ENCODE results near the gene OR13C8.
"Not testable (repeated sequence)": the region's sequence is repeated elsewhere in the genome, so short reads cannot be mapped to it uniquely, and the experiment has no call there.

OR13C8 gene, protein sequence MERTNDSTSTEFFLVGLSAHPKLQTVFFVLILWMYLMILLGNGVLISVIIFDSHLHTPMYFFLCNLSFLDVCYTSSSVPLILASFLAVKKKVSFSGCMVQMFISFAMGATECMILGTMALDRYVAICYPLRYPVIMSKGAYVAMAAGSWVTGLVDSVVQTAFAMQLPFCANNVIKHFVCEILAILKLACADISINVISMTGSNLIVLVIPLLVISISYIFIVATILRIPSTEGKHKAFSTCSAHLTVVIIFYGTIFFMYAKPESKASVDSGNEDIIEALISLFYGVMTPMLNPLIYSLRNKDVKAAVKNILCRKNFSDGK

DNA sequence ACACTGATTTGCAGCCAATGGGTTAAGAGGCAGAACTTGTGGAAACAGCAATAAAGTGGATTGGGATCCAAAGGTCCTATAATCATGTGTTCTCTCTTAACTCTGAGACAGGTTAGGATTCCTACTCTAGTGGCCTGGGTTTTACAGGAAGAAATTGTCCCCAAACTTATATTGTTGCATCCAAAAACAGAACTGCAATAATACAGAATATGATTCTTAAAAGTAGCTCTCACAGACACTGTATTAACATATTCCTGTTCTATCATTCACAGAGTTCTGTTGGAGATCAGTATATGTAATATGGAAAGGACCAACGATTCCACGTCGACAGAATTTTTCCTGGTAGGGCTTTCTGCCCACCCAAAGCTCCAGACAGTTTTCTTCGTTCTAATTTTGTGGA, at the start of gene OR13C8:
OR13C8 (plus strand) TSS at position 301 of the 400 bp plus-strand sequence; CDS start at position 301, 0 bp downstream.
- no peak for DNase-seq (ENCODE audit: low read depth in 2 of 2)

DNA sequence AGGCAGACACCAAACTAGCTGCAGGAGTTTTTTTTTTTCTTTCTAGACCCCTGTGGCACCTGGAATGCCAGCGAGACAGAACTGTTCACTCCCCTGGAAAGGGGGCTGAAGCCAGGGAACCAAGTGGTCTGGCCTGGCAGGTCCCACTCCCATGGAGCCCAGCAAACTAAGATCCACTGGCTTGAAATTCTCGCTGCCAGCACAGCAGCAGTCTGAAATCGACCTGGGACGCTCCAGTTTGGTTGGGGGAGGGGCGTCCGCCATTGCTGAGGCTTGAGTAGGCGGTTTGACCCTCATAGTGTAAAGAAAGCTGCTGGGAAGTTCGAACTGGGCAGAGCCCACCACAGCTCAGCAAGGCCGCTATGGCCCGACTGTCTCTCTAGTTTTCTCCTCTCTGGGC, 48.7 kb upstream of the OR13C8 start:
- DNase-seq (ENCODE audit: low read depth in 2 of 2), result not testable (repeated sequence)

DNA sequence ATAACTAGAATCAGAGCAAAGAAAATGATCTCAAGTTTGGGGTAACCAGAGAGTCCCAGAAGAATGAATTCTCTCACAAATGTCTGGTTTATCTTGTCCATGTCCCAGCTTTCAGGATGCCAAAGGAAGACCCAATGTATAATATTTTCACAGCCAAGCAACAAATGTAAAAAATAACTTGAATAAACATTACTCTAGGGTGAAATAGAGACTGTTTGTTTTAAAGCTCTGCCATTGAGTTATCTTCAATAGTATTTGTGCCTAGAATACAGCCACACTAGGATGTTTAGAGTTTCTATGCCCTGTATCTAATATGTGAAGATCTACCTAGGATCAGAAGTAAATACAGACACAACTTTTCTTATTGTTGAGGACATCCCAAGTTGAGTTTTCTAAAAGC, 41.9 kb upstream of the OR13C8 start, which contains the start of gene OR13C4:
OR13C4 (minus strand) TSS at position 101 of the 400 bp plus-strand sequence; CDS start at position 101, 0 bp downstream.
- DNase-seq (ENCODE audit: low read depth in 2 of 2), result no peak

DNA sequence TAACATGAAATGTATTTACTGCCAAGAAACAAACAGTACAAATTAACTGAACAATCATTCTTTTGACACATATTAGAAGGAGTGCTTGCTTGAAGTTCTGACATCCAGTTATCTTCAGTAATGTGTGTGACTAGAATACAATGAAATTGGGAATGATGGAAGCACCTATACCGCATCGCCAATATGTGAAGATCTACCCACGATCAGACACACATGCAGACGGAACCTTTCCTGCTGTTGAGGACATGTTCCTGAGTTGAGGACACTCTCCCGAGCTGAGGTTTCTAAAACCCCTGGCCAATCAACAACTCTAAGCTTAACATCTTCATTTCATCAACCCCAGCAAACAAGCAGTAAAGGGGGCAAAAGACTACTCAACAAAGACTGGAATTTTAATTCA, 32.2 kb upstream of the OR13C8 start, which contains the start of gene OR13C3:
OR13C3 (minus strand) TSS at position 101 of the 400 bp plus-strand sequence. CDS start 133 bp downstream, outside the sequence.
- no peak for DNase-seq (ENCODE audit: low read depth in 2 of 2)

DNA sequence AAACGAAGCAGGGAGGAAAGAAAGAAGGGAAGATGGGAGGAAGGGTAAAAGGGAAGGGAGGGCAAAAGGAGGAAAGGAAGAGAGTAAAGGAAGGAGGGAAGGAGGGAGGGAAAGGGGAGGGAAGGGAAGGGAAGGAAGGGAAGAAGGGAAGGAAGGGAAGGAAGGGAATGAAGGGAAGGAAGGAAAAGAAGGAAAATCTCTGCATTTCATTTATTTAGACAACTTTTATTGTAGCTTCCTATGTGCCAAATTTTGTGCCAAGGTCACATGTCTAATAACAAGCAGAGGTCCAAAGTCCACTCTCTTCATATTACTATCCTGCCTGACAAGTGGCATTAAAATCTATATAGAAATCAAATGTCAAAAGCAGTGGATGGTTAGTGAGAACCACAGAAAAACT, 29.7 kb upstream of the OR13C8 start:
- DNase-seq (ENCODE audit: low read depth in 2 of 2), result no peak

DNA sequence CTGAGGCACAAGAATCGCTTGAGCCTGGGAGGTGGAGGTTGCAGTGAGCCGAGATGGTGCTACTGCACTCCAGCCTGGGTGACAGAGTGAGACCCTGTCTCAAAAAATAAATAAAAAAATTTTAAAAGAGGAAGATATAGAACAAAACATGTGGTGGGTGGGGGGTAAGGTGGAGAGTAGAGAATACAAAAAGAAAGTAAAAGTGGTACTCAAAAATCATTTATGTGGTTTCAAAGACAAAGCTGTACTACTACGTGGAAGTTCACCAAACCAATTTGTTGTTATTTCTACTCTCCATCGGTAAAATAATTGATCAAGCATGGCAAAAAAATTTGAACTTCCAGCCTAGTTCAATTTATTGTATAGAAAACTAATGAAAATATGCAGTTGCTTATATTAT, 24.3 kb upstream of the OR13C8 start:
- no peak for DNase-seq (ENCODE audit: low read depth in 2 of 2)

DNA sequence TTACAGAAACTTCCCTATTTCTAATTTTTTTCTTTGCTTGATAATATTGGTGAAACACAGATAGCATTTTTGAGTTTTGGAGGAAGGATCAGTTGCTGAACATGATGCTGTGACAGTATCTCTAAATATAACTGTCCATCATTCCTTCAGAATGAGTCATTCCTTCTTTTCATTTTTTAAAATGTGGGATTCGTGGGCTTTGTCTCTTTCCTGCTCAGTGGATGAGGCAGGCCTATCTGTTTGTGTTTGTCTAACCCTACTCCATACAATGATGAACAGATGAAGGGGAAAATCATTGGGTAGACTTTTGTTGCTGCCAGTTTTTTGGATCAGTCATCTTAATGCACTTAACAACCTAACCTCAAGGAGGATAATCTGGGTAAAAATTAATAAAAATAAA, 15.7 kb upstream of the OR13C8 start:
- DNase-seq (ENCODE audit: low read depth in 2 of 2), result no peak

DNA sequence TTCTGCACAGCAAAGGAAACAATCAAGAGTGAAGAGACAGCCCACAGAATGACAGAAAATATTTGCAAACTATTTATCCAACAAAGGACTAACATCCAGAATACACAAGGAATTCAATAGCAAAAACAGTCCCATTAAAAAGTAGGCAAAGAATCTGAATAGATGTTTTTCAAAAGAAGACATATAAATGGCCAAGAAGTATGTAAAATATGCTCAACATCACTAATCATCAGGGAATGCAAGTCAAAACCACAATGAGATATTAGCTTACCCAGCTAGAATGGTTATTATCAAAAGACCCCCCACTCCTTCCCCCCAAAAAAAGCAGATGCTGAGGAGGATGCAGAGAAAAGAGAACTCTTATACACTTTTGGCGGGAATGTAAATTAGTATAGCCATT, 13.4 kb upstream of the OR13C8 start:
- no peak for DNase-seq (ENCODE audit: low read depth in 2 of 2)

DNA sequence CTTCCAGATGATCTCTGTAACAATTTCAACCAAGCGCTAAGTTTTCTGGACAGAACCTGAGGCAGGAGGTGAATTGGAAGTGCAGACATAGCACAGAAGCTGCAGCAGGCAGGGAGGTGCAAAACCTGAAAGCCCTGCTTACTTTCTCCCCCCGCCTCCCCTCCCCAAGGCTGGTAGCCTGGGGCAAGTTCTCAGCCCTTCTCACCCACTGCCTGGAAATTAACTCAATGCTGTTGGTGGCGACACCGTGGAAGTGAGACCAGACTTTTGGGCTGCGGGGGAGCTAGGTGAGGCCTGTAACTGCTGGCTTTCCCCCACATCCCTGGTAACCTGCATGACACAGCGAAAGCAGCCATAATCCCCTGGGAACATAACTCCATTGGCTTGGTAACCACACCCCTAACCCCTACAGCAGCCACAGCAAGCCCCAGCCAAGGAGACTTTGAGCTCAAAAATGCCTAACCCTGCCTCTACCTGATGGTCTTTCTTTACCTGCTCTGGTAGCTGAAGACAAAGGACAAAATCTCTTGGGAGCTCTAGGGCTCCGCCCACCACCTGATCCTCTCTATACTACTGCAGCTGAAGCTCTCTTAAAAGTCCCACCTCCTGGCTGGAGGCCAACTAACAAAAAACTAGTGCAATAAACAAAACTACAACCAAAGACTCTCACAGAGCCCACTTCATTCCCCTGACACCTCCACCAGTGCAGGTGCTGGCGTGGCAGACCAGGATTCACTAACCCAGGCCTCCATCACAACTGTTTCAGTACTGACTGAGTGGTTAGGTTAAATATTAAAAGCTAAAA, 11.9 kb upstream of the OR13C8 start:
- no peak for DNase-seq (ENCODE audit: low read depth in 2 of 2)

DNA sequence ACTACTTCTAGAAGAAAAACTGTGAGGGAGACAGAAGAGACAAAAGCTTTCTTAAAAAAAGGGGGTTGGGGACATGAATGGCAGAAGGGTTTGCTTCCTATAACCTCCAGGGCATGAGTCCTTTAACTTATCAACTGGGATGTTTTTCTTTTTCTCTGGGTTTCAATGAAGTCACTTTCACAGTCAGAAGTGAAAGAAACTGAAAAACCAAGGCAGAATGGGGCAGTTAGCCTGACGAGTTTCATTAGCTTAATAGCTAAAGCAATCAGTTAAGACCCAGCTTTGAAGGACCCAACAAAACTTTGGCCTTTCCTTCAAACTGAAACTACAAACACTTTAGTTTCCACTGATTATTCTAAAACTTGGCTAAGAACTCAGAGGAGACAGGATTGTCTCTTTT, 4.6 kb upstream of the OR13C8 start:
- DNase-seq (ENCODE audit: low read depth in 2 of 2), result no peak

DNA sequence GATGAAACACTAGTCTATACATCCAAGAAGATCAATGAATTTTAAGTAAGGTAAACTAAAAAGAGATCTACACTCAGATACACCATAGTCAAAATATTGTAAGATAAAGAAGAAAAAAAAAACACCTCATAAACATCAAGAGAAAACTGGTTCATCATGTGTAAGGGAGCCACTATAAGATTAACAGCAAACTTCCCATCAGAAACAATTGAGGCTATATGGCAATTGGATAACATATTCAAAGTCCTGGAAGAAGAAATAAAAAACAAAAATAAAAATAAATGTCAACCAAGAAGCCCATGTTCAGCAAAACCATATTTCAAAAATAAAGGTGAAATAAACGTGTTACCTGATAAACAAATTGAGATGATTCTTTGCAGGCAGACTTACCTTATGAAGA, 3.6 kb downstream of the OR13C8 start:
- DNase-seq (ENCODE audit: low read depth in 2 of 2), result no peak

DNA sequence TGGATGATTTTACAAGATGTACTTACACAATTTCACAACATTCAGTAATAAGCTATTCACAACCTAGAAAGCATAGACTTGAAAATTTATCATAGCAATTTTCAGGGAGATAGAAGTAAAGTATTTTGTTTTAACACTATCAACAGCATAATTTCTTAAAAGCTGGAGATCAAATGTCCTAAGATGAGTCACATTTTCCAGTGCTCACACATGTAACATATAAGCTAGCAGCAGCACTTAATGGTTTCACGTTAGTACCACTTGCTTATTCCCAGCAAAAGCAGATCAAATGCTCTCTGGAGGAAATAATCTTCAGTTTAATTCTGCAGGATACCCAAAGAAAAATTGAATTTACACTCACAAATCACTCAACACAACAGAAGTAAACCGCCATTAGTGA, 6.5 kb downstream of the OR13C8 start:
- no peak for DNase-seq (ENCODE audit: low read depth in 2 of 2)

DNA sequence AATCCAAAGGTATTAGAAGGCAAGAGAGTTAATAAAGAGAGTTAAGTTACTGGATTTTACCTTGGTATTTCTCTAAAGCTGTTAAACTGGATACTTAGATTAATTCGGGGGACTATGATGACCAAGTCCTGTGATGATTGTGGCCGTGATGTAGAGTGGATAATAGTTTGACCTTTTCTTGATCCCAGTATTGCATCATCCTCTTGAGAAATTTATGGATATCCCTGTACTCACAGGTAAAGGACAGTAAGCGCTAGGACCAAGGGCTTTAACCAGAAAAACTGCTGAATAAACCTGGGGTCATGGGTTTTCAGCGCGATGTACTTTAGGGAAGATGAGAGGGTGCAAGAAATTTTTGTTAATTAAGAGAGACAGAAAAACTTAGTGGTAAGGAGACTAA, 8.3 kb downstream of the OR13C8 start:
- no peak for DNase-seq (ENCODE audit: low read depth in 2 of 2)

DNA sequence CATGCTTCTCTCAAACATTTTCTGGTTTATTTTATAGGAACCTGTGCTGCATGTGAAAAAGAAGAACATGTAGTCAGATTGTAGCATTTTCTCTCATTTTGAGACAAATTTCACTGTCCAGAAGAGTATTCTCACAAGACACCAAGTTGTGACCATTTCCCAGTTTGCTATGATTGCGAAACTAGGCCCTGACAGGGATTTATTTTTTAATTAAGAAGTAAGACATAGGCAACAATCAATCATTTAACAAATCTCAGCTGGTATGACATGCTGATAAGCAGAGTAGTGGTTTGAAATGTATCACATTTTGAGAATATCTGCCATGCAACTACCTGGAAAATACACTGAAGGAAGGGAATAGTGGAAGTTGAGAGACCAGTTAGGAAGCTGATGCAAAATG, 11.6 kb downstream of the OR13C8 start:
- no peak for DNase-seq (ENCODE audit: low read depth in 2 of 2)

DNA sequence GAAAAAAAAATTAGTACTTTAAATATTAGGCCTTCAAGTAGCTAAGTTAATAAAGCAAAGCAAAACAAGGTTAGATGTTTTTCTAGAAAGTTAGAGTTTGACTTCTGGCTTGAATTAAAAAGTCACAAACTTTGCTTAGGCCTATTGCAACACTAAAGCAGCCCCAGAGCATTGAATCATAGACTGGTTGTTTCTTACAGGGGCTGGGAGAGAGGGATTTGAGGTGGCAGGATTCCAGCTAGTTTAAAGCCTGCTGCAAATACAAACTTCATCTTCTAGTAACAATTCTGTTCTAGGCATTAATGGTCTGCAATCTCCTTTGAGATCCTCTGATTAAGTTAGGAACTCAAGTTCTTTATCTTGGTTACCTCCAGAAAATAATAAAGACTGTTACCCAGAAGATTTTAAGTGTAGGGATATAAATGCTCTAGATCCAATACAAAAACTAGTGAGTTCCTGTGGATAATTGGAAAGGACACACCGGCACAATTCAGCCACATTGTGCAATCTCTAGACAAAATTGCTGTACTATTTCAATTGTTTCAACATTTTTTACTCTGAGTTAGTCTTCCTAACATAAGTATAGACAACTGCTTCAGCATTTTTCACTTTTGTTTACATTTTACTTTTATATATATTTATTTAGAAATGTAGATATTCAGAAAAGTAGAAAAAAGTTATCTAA, 17.7 kb downstream of the OR13C8 start:
- no peak for DNase-seq (ENCODE audit: low read depth in 2 of 2)

DNA sequence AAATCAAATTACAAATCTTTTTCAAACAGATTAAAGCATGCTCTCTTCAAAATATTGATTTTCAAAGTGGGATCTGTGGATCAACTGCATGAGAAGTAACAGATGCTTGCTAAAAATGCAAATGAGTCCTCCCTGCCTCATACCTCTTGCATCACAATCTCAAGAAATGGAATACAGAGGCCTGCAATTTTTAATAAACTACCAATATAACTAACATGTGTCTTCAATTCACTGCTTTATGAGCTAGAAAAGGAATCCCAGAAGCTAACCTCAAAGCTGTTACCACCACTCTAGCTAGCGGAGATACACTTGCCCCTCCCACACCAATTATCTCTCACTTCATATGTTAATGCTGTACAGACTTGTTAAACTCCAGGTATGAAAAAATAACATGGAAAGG, 20.7 kb downstream of the OR13C8 start:
- DNase-seq (ENCODE audit: low read depth in 2 of 2), result no peak

DNA sequence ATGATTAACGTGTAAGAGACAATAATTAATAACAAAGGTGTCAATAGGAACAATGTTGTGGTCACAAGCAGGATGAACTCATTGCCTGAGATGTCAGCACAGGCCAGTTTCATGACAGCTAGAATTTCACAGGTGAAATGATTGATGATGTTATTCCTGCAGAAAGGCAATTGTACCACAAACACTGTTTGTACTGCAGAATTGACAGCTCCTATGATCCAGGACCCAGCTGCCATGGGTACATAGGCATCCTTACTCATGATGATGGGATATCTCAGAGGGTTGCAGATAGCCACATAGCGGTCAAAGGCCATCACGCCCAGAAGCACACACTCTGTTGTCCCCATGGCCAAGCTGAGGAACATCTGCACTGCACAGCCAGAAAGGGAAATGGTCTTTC, 29.8 kb downstream of the OR13C8 start:
- DNase-seq (ENCODE audit: low read depth in 2 of 2), result not testable (repeated sequence)

DNA sequence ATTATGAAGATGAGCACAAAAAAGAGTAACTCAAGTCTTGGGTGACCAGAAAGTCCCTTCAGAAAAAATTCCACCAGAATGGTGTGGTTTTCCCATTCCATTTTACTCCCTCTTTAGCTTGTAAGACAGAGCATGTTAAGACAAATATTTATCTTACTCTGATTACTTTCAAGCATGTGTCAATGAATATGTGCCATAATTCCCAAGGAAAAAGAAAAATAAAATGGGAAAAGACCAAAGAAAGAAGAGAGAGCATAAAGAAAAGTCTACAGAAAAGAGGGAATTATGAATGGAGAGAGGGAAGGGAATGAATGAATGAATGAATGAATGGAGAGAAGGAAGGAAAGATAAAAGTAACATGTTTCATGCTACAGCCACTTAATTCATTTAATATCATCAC, 30.3 kb downstream of the OR13C8 start, which contains the start of gene OR13C5:
OR13C5 (minus strand) TSS at position 101 of the 400 bp plus-strand sequence; CDS start at position 101, 0 bp downstream.
- not testable (repeated sequence) for DNase-seq (ENCODE audit: low read depth in 2 of 2)

DNA sequence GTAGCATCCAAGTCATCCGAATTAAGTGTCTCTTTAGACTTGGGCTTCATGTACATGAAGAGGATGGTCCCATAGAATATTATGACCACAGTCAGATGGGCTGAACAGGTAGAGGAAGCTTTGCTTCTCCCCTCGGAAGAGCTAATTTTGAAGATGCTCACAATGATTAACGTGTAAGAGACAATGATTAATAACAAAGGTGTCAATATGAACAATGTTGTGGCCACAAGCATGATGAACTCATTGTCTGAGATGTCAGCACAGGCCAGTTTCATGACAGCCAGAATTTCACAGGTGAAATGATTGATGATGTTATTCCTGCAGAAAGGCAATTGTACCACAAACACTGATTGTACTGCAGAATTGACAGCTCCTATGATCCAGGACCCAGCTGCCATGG, 35.8 kb downstream of the OR13C8 start:
- DNase-seq (ENCODE audit: low read depth in 2 of 2), result no peak

DNA sequence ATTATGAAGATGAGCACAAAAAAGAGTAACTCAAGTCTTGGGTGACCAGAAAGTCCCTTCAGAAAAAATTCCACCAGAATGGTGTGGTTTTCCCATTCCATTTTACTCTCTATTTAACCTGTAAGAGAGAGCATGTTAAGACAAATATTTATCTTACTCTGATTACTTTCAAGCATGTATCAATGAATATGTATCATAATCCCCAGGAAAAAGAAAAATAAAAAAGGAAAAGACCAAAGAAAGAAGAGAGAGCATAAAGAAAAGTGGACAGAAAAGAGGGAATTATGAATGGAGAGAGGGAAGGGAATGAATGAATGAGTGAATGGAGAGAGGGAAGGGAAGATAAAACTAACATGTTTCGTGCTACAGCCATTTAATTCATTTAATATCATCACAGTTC, 36.6 kb downstream of the OR13C8 start, which contains the start of gene OR13C2:
OR13C2 (minus strand) TSS at position 101 of the 400 bp plus-strand sequence; CDS start at position 101, 0 bp downstream.
- DNase-seq (ENCODE audit: low read depth in 2 of 2), result not testable (repeated sequence)

DNA sequence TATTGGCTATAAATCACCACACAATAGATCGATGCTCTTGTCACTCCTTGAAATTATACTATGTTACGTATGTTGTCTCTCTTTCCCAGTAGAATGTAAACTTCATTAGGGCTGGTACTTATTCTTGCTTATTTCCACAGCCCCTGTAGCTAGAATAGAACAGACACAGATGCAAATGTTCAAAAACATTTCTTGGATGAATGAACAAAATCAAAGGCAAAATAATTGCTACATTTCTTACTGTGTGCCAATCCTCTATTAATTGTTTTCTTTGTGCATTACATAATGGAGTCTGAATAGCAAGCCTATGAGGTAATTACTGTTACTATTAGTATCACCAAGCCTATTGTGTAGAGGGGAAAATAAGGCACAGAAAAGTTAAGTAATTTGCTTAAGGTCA, 37.2 kb downstream of the OR13C8 start:
- DNase-seq (ENCODE audit: low read depth in 2 of 2), result no peak

DNA sequence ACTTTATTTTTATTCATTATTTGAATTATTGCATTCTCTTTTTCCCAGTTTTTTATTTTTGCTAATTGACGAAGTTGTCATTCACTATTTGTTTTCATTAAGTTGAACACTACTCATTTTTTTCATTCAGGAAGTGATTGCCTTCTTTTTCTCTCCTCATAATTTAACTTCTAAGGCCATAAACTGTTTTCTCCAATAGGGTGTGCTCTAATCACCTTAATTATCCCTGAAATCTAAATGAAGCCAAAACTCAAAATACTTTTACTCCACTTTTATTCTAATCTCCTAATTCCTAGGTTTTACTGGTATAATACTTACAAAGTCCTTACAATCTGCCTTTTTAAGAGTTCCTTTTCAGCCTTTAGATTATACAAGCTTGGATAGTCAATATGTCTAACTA, 39.4 kb downstream of the OR13C8 start:
- DNase-seq (ENCODE audit: low read depth in 2 of 2), result no peak
